ENCODE results near the gene C3orf20.
"Not testable (repeated sequence)": the region's sequence is repeated elsewhere in the genome, so short reads cannot be mapped to it uniquely, and the experiment has no call there.

C3orf20 gene

DNA sequence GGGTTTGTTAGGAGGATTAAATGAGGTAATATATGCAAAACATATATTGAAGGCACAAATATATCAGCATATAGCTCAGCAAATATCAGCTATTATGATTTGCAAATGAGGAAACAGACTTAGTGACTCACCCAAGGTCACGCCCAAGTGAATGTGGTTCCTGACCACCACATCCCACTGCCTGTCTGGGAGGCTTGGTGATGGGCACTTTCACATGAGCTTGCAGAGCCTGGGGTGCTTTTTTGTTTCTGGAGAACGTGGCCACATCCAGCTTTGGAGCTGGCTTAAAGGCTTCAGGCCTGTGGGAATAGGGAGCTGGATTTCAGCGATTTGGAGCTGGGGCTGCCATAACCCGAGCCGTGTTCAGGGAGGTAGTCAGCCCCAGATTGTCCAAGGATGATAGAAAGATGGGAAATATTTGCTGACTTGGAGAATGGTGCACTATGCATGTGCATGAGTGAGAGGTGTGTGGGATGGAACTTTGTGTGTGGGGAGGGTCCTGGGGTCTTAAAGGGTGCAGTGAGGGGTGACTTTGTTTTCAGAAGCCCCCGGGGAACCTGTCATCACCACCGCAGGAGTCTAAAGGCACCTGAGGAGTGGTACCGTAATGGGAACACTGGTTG, 131.8 kb downstream of the C3orf20 start:
- Histone ChIP-seq H2AFZ (ENCODE audit: low read length) (no peak overlapping the region), H3K4me3 (ENCODE audit: low read depth, low read length, poor library complexity, severe bottlenecking) (no peak overlapping the region), H3K36me3 (ENCODE audit: insufficient read depth, low read length) (no peaks in the 10 kb centered on the region), H4K20me1 (ENCODE audit: insufficient read depth, low read length) (no peaks in the 10 kb centered on the region), H3K4me1 (ENCODE audit: insufficient read depth, low read length, severe bottlenecking) (no peaks in the 10 kb centered on the region), H3F3A (ENCODE audit: insufficient read depth, low read length) (no peaks in the 10 kb centered on the region), H3K9ac (ENCODE audit: low read length) (no peak overlapping the region), H3K27ac (ENCODE audit: low read depth, low read length, poor library complexity, severe bottlenecking) (no peak overlapping the region), H3K79me2 (ENCODE audit: insufficient read depth, low read length) (no peaks in the 10 kb centered on the region), H3K4me2 (ENCODE audit: low read length) (no peak overlapping the region), H3K27me3 (ENCODE audit: insufficient read depth, low read length) (0 out of 2 replicates have a peak, but pooled peaks cover 5% of the 10 kb centered on the region), H3K9me2 (ENCODE audit: low read depth, low read length) (no peaks in the 10 kb centered on the region), H3K9me3 (ENCODE audit: low read length) (no peaks in the 10 kb centered on the region)
- TF ChIP-seq EZH2 (IDR thresholded peaks at IDR 0.05; ENCODE audit: borderline replicate concordance, low read length) (no peak), CTCF (IDR thresholded peaks at IDR 0.05; ENCODE audit: low read length) (no peak)

DNA sequence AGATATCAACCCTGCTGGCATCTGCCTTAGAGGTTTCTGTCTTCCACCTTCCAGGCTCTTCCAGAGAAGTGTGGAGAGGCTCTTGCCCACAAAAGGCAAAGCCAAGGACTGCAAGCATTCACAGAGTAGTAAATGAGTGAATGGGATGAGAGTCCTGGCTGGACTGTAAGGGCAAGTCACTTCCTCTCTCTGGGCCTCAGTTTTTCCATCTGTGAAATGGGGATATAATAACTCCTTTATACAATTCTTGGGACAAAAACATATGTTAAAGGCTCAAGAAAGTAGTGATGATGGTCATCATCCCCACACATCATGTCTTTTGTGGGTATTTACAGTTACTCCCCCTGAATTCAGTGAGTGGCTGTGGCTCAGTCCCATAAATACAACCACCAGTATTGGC, 133.1 kb downstream of the C3orf20 start:
- H3K4me2 ChIP-seq (ENCODE audit: low read length) = no peak overlapping the region
- no peaks in the 10 kb centered on the region for H3K9me2 ChIP-seq (ENCODE audit: low read depth, low read length)
- no peaks in the 10 kb centered on the region for H4K20me1 ChIP-seq (ENCODE audit: insufficient read depth, low read length)
- H3K79me2 ChIP-seq (ENCODE audit: insufficient read depth, low read length) = no peaks in the 10 kb centered on the region
- H3K9me3 ChIP-seq (ENCODE audit: low read length) = no peaks in the 10 kb centered on the region
- H2AFZ ChIP-seq (ENCODE audit: low read length) = no peak overlapping the region
- no peaks in the 10 kb centered on the region for H3F3A ChIP-seq (ENCODE audit: insufficient read depth, low read length)
- H3K36me3 ChIP-seq (ENCODE audit: insufficient read depth, low read length) = no peaks in the 10 kb centered on the region
- no peak overlapping the region for H3K9ac ChIP-seq (ENCODE audit: low read length)
- H3K4me3 ChIP-seq (ENCODE audit: low read depth, low read length, poor library complexity, severe bottlenecking) = no peak overlapping the region
- TF ChIP-seq EZH2 (IDR thresholded peaks at IDR 0.05; ENCODE audit: borderline replicate concordance, low read length) = no peak
- TF ChIP-seq CTCF (IDR thresholded peaks at IDR 0.05; ENCODE audit: low read length) = no peak
- H3K27me3 ChIP-seq (ENCODE audit: insufficient read depth, low read length) = no peaks in the 10 kb centered on the region
- no peak overlapping the region for H3K27ac ChIP-seq (ENCODE audit: low read depth, low read length, poor library complexity, severe bottlenecking)
- no peaks in the 10 kb centered on the region for H3K4me1 ChIP-seq (ENCODE audit: insufficient read depth, low read length, severe bottlenecking)

- TF ChIP-seq EZH2 (IDR thresholded peaks at IDR 0.05; ENCODE audit: borderline replicate concordance, low read length) (no peak), CTCF (IDR thresholded peaks at IDR 0.05; ENCODE audit: low read length) (no peak)
- no peaks in the 10 kb centered on the region for H3F3A ChIP-seq (ENCODE audit: insufficient read depth, low read length)
- no peaks in the 10 kb centered on the region for H3K9me3 ChIP-seq (ENCODE audit: low read length)
- H3K9ac ChIP-seq (ENCODE audit: low read length) = no peak overlapping the region
- H3K4me1 ChIP-seq (ENCODE audit: insufficient read depth, low read length, severe bottlenecking) = no peaks in the 10 kb centered on the region
- H2AFZ ChIP-seq (ENCODE audit: low read length) = no peak overlapping the region
- no peak overlapping the region for H3K4me3 ChIP-seq (ENCODE audit: low read depth, low read length, poor library complexity, severe bottlenecking)
- no peak overlapping the region for H3K4me2 ChIP-seq (ENCODE audit: low read length)
- no peaks in the 10 kb centered on the region for H3K27me3 ChIP-seq (ENCODE audit: insufficient read depth, low read length)
- H3K9me2 ChIP-seq (ENCODE audit: low read depth, low read length) = no peaks in the 10 kb centered on the region
- H3K27ac ChIP-seq (ENCODE audit: low read depth, low read length, poor library complexity, severe bottlenecking) = no peak overlapping the region
- no peaks in the 10 kb centered on the region for H4K20me1 ChIP-seq (ENCODE audit: insufficient read depth, low read length)
- no peaks in the 10 kb centered on the region for H3K36me3 ChIP-seq (ENCODE audit: insufficient read depth, low read length)
- H3K79me2 ChIP-seq (ENCODE audit: insufficient read depth, low read length) = no peaks in the 10 kb centered on the region
Measured at GRCh38 chr3:14808502-14809266, 133.7 kb downstream of the C3orf20 start.

- H3K36me3 ChIP-seq (ENCODE audit: insufficient read depth, low read length); H3K4me2 ChIP-seq (ENCODE audit: low read length); H3K9ac ChIP-seq (ENCODE audit: low read length); H4K20me1 ChIP-seq (ENCODE audit: insufficient read depth, low read length); H3K4me1 ChIP-seq (ENCODE audit: insufficient read depth, low read length, severe bottlenecking); H3K27ac ChIP-seq (ENCODE audit: low read depth, low read length, poor library complexity, severe bottlenecking); H3K9me3 ChIP-seq (ENCODE audit: low read length); H2AFZ ChIP-seq (ENCODE audit: low read length); H3F3A ChIP-seq (ENCODE audit: insufficient read depth, low read length); H3K79me2 ChIP-seq (ENCODE audit: insufficient read depth, low read length); H3K4me3 ChIP-seq (ENCODE audit: low read depth, low read length, poor library complexity, severe bottlenecking); H3K9me2 ChIP-seq (ENCODE audit: low read depth, low read length); H3K27me3 ChIP-seq (ENCODE audit: insufficient read depth, low read length): not testable (repeated sequence)
Measured at GRCh38 chr3:14809611-14810010, 134.7 kb downstream of the C3orf20 start.

Measured in OCI-LY1 (cell line).